ENCODE measurements around the gene KCNC1.

The KCNC1 gene

GRCh38 chr11:17738151-17738973 is 3.8 kb downstream of the KCNC1 start:
- no peak for DNase-seq

- DNase-seq = no peak
Observed at GRCh38 chr11:17739945-17740338, 5.4 kb downstream of the KCNC1 start.

GRCh38 chr11:17740649-17741235 is 6.2 kb downstream of the KCNC1 start:
- DNase-seq = no peak

- DNase-seq = no peak
Observed at GRCh38 chr11:17741487-17741886, 6.9 kb downstream of the KCNC1 start.

GRCh38 chr11:17742019-17742418 is 7.4 kb downstream of the KCNC1 start:
- no peak for DNase-seq

- DNase-seq = no peak
Observed at GRCh38 chr11:17743026-17743807, 8.6 kb downstream of the KCNC1 start.

GRCh38 chr11:17743808-17744119 is 9.2 kb downstream of the KCNC1 start:
- no peak for DNase-seq

GRCh38 chr11:17744151-17744940 is 9.8 kb downstream of the KCNC1 start:
- no peak for DNase-seq

GRCh38 chr11:17745023-17745772 is 10.6 kb downstream of the KCNC1 start:
- no peak for DNase-seq

GRCh38 chr11:17746096-17746495 is 11.5 kb downstream of the KCNC1 start:
- DNase-seq = no peak

- no peak for DNase-seq
Observed at GRCh38 chr11:17747131-17747955, 12.8 kb downstream of the KCNC1 start.

GRCh38 chr11:17748044-17748443 is 13.5 kb downstream of the KCNC1 start:
- DNase-seq = no peak

GRCh38 chr11:17748761-17749721 is 14.5 kb downstream of the KCNC1 start:
- DNase-seq = no peak

- no peak for DNase-seq
Observed at GRCh38 chr11:17750013-17750800, 15.6 kb downstream of the KCNC1 start.

GRCh38 chr11:17750801-17751165 is 16.2 kb downstream of the KCNC1 start:
- DNase-seq = no peak

GRCh38 chr11:17751558-17751957 is 17.0 kb downstream of the KCNC1 start:
- no peak for DNase-seq

GRCh38 chr11:17752144-17752543 is 17.6 kb downstream of the KCNC1 start:
- DNase-seq = no peak

- no peak for DNase-seq
Observed at GRCh38 chr11:17753153-17753552, 18.6 kb downstream of the KCNC1 start.

GRCh38 chr11:17753641-17754040 is 19.1 kb downstream of the KCNC1 start:
- DNase-seq = no peak

GRCh38 chr11:17755891-17756290 is 21.3 kb downstream of the KCNC1 start:
- no peak for DNase-seq

Data from NCI-H1105 treated with DMSO at 0.1 percent for 48 hours (cell line).